ENCODE results near the gene GABBR1. TPM values are rescaled to one million over a fixed set of nuclear protein-coding genes. Genes with fewer than 3 reads are reported as not detected.

The GABBR1 gene
- total RNA-seq, 1 experiment from 2014 or later = 36.3 TPM

DNA sequence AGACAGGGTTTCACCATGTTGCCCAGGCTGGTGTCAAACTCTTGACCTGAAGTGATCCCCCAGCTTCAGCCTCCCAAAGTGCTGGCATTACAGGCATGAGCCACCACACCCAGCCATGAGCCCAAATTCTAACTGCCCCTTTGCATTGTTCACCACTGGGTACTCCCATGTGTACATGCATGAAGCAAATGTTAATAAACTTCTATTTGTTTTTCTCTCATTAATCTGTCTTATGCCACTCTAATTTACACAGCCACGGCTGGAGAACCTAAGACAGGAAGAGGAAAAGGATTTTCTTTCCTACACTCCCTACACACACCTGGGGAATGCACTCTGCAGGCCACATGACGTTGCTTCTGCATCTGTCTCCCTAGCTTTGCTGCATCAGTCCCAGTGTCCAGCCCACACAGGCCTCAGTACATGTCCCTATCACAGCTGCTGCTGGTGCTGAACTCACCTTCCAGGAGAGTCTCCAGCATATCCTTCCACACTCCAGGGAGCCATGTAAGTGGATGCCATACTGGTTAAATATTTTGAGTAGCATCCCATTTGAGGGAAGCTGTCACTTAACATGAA lies 34.7 kb downstream of the GABBR1 start:
- BruUV-seq (replicated peaks) = TSS peak; percentile 40
- no peak overlapping the region for H2AFZ ChIP-seq
- POLR2A ChIA-PET (ENCODE audit: unreplicated experiment) = no interaction called here
- CTCF ChIA-PET = interaction anchor here (0.7 kb wide), 1 partner anchor 857 kb away, joined by 11 read pairs; no protein-coding TSS in a partner anchor
- H3K9me2 ChIP-seq (ENCODE audit: insufficient read depth) = no peaks in the 10 kb centered on the region
- TF ChIP-seq, protein P1, sequence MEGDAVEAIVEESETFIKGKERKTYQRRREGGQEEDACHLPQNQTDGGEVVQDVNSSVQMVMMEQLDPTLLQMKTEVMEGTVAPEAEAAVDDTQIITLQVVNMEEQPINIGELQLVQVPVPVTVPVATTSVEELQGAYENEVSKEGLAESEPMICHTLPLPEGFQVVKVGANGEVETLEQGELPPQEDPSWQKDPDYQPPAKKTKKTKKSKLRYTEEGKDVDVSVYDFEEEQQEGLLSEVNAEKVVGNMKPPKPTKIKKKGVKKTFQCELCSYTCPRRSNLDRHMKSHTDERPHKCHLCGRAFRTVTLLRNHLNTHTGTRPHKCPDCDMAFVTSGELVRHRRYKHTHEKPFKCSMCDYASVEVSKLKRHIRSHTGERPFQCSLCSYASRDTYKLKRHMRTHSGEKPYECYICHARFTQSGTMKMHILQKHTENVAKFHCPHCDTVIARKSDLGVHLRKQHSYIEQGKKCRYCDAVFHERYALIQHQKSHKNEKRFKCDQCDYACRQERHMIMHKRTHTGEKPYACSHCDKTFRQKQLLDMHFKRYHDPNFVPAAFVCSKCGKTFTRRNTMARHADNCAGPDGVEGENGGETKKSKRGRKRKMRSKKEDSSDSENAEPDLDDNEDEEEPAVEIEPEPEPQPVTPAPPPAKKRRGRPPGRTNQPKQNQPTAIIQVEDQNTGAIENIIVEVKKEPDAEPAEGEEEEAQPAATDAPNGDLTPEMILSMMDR (conservative IDR thresholded peaks at IDR 0.05) = no peak
- no peak for TF ChIP-seq EZH2 (IDR thresholded peaks at IDR 0.05; ENCODE audit: low read depth)
- peaks cover 11% of the 10 kb centered on the region; the same call in 1 of the 2 replicates for H3K27me3 ChIP-seq (ENCODE audit: insufficient read depth, low read depth)
- no peak for DNase-seq
- no peaks in the 10 kb centered on the region for H4K20me1 ChIP-seq (ENCODE audit: insufficient read depth)
- H3K4me2 ChIP-seq = no peak overlapping the region
- no peak overlapping the region for H3K27ac ChIP-seq
- intact Hi-C loops (cut with micrococcal nuclease; ENCODE audit: unreplicated experiment) = no loop called here
- no peaks in the 10 kb centered on the region for H3K4me1 ChIP-seq (replicated peaks; ENCODE audit: insufficient read depth)
- no peaks in the 10 kb centered on the region for H3K36me3 ChIP-seq (ENCODE audit: low read depth)
- no peaks in the 10 kb centered on the region for H3F3A ChIP-seq (ENCODE audit: insufficient read depth, low read depth)
- no peaks in the 10 kb centered on the region for H3K79me2 ChIP-seq (ENCODE audit: low read depth)
- H3K4me3 ChIP-seq = no peak overlapping the region
- H3K9me3 ChIP-seq (ENCODE audit: insufficient read depth, low read depth) = no peaks in the 10 kb centered on the region

- no peaks in the 10 kb centered on the region for H3K4me1 ChIP-seq (replicated peaks; ENCODE audit: insufficient read depth)
- intact Hi-C loops (cut with micrococcal nuclease; ENCODE audit: unreplicated experiment) = no loop called here
- no peaks in the 10 kb centered on the region for H3F3A ChIP-seq (ENCODE audit: insufficient read depth, low read depth)
- CTCF ChIA-PET = no interaction called here
- H2AFZ ChIP-seq = no peak overlapping the region
- TF ChIP-seq EZH2 (IDR thresholded peaks at IDR 0.05; ENCODE audit: low read depth) = no peak
- TF ChIP-seq, protein P1 (conservative IDR thresholded peaks at IDR 0.05) = no peak
- H4K20me1 ChIP-seq (ENCODE audit: insufficient read depth) = no peaks in the 10 kb centered on the region
- no peaks in the 10 kb centered on the region for H3K36me3 ChIP-seq (ENCODE audit: low read depth)
- no peaks in the 10 kb centered on the region for H3K9me2 ChIP-seq (ENCODE audit: insufficient read depth)
- H3K4me3 ChIP-seq = no peak overlapping the region
- no peaks in the 10 kb centered on the region for H3K79me2 ChIP-seq (ENCODE audit: low read depth)
- no peak overlapping the region for H3K4me2 ChIP-seq
- BruUV-seq (replicated peaks) = no TSS peak
- DNase-seq = no peak
- peaks cover 18% of the 10 kb centered on the region for H3K27me3 ChIP-seq (ENCODE audit: insufficient read depth, low read depth)
- H3K9me3 ChIP-seq (ENCODE audit: insufficient read depth, low read depth) = no peaks in the 10 kb centered on the region
- POLR2A ChIA-PET (ENCODE audit: unreplicated experiment) = no interaction called here
- no peak overlapping the region for H3K27ac ChIP-seq
These were observed 35.8 kb downstream of the GABBR1 start for GRCh38 chr6:29597184-29597583.

- no peaks in the 10 kb centered on the region for H3F3A ChIP-seq (ENCODE audit: insufficient read depth, low read depth)
- H3K79me2 ChIP-seq (ENCODE audit: low read depth) = no peaks in the 10 kb centered on the region
- DNase-seq = no peak
- H2AFZ ChIP-seq = no peak overlapping the region
- TF ChIP-seq, protein P1 (conservative IDR thresholded peaks at IDR 0.05) = no peak
- TF ChIP-seq EZH2 (IDR thresholded peaks at IDR 0.05; ENCODE audit: low read depth) = no peak
- H4K20me1 ChIP-seq (ENCODE audit: insufficient read depth) = no peaks in the 10 kb centered on the region
- H3K9me3 ChIP-seq (ENCODE audit: insufficient read depth, low read depth) = no peaks in the 10 kb centered on the region
- H3K4me3 ChIP-seq = no peak overlapping the region
- no peaks in the 10 kb centered on the region for H3K4me1 ChIP-seq (replicated peaks; ENCODE audit: insufficient read depth)
- peaks cover 26% of the 10 kb centered on the region for H3K27me3 ChIP-seq (ENCODE audit: insufficient read depth, low read depth)
- no TSS peak for BruUV-seq (replicated peaks)
- ChIA-PET POLR2A (ENCODE audit: unreplicated experiment) (no interaction called here), CTCF (no interaction called here)
- no peaks in the 10 kb centered on the region for H3K36me3 ChIP-seq (ENCODE audit: low read depth)
- H3K9me2 ChIP-seq (ENCODE audit: insufficient read depth) = no peaks in the 10 kb centered on the region
- no peak overlapping the region for H3K27ac ChIP-seq
- no peak overlapping the region for H3K4me2 ChIP-seq
- intact Hi-C loops (cut with micrococcal nuclease; ENCODE audit: unreplicated experiment) = no loop called here
These were observed 36.5 kb downstream of the GABBR1 start for GRCh38 chr6:29596381-29596900.
